ENCODE results near the gene ABLIM1.

The ABLIM1 gene

GRCh38 chr10:114680543-114681117 lies 22.6 kb upstream of the ABLIM1 start:
- DNase-seq (ENCODE audit: low read depth in 1 of 2, low spot score in 1 of 2): no peak

GRCh38 chr10:114679552-114679951 lies 21.5 kb upstream of the ABLIM1 start:
- no peak for DNase-seq (ENCODE audit: low read depth in 1 of 2, low spot score in 1 of 2)

- DNase-seq (ENCODE audit: low read depth in 1 of 2, low spot score in 1 of 2): no peak
Observed at GRCh38 chr10:114678820-114679219, 20.7 kb upstream of the ABLIM1 start.

GRCh38 chr10:114678336-114678735 lies 20.3 kb upstream of the ABLIM1 start:
- DNase-seq (ENCODE audit: low read depth in 1 of 2, low spot score in 1 of 2): no peak

- no peak for DNase-seq (ENCODE audit: low read depth in 1 of 2, low spot score in 1 of 2)
Observed at GRCh38 chr10:114674346-114674745, 16.3 kb upstream of the ABLIM1 start.

GRCh38 chr10:114669648-114670047 lies 11.6 kb upstream of the ABLIM1 start:
- DNase-seq (ENCODE audit: low read depth in 1 of 2, low spot score in 1 of 2): no peak

GRCh38 chr10:114668375-114669080 lies 10.5 kb upstream of the ABLIM1 start:
- no peak for DNase-seq (ENCODE audit: low read depth in 1 of 2, low spot score in 1 of 2)

- no peak for DNase-seq (ENCODE audit: low read depth in 1 of 2, low spot score in 1 of 2)
Observed at GRCh38 chr10:114665873-114666272, 7.8 kb upstream of the ABLIM1 start.

- no peak for DNase-seq (ENCODE audit: low read depth in 1 of 2, low spot score in 1 of 2)
Observed at GRCh38 chr10:114665406-114665805, 7.3 kb upstream of the ABLIM1 start.

- no peak for DNase-seq (ENCODE audit: low read depth in 1 of 2, low spot score in 1 of 2)
Observed at GRCh38 chr10:114664127-114664526, 6.1 kb upstream of the ABLIM1 start.

- DNase-seq (ENCODE audit: low read depth in 1 of 2, low spot score in 1 of 2): no peak
Observed at GRCh38 chr10:114663626-114664025, 5.6 kb upstream of the ABLIM1 start.

- no peak for DNase-seq (ENCODE audit: low read depth in 1 of 2, low spot score in 1 of 2)
Observed at GRCh38 chr10:114662646-114663217, 4.7 kb upstream of the ABLIM1 start.

- DNase-seq (ENCODE audit: low read depth in 1 of 2, low spot score in 1 of 2): no peak
Observed at GRCh38 chr10:114661212-114661880, 3.3 kb upstream of the ABLIM1 start.

GRCh38 chr10:114655671-114656070 lies 2.4 kb downstream of the ABLIM1 start:
- DNase-seq (ENCODE audit: low read depth in 1 of 2, low spot score in 1 of 2): no peak

GRCh38 chr10:114654822-114655575 lies 3.1 kb downstream of the ABLIM1 start:
- no peak for DNase-seq (ENCODE audit: low read depth in 1 of 2, low spot score in 1 of 2)

- no peak for DNase-seq (ENCODE audit: low read depth in 1 of 2, low spot score in 1 of 2)
Observed at GRCh38 chr10:114653926-114654325, 4.1 kb downstream of the ABLIM1 start.

GRCh38 chr10:114652402-114653368 lies 5.4 kb downstream of the ABLIM1 start:
- DNase-seq (ENCODE audit: low read depth in 1 of 2, low spot score in 1 of 2): no peak

- no peak for DNase-seq (ENCODE audit: low read depth in 1 of 2, low spot score in 1 of 2)
Observed at GRCh38 chr10:114650831-114651230, 7.2 kb downstream of the ABLIM1 start.

GRCh38 chr10:114650266-114650665 lies 7.8 kb downstream of the ABLIM1 start:
- no peak for DNase-seq (ENCODE audit: low read depth in 1 of 2, low spot score in 1 of 2)

GRCh38 chr10:114649217-114649903 lies 8.7 kb downstream of the ABLIM1 start:
- DNase-seq (ENCODE audit: low read depth in 1 of 2, low spot score in 1 of 2): no peak

All from activated T-helper 1 cell treated with anti-CD3 and anti-CD28 coated beads, Interleukin-2, amount 50 U/mL, for 16 hours (primary cell).